Breast epithelium (tissue), 3 donors: ENCODE results near the gene ATP2B2.

Experiments
- POLR2AphosphoS5 ChIP-seq, 3 donors: sonication (generic); formaldehyde crosslinking; IDR thresholded peaks; one replicate each; pipeline ENCODE4 v1.6.1; 2017; ENCODE audit warnings: antibody characterized with exemption in 3 of 3
- TF ChIP-seq, protein P1 (sequence below), 3 donors: fragments of 450-650 bp; IDR thresholded peaks; one replicate each; pipeline ENCODE4 v1.5.1; 2016 to 2017; ENCODE audit warnings: antibody characterized with exemption in 3 of 3, mild to moderate bottlenecking in 3 of 3, moderate library complexity in 3 of 3

DNA sequence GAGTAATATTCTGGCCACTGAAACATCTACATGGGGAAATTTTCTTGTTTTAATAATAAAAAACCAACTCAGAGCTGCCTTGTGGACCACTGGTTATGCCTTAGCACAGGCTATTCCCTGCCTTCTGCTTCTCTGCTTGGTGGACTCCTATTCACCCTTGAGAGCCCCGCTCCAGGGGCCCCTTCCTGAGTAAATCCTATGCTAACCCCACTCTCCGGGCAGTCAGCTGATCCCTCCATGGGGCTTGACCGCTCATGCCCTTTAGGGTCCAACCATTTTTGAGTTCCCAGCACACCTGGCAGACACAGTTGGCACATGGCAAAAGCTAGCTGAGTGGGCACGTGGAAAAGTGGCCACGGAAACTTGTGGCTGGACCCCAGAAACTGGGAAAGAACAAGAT is 38.2 kb downstream of the ATP2B2 start:
- TF ChIP-seq, protein P1, sequence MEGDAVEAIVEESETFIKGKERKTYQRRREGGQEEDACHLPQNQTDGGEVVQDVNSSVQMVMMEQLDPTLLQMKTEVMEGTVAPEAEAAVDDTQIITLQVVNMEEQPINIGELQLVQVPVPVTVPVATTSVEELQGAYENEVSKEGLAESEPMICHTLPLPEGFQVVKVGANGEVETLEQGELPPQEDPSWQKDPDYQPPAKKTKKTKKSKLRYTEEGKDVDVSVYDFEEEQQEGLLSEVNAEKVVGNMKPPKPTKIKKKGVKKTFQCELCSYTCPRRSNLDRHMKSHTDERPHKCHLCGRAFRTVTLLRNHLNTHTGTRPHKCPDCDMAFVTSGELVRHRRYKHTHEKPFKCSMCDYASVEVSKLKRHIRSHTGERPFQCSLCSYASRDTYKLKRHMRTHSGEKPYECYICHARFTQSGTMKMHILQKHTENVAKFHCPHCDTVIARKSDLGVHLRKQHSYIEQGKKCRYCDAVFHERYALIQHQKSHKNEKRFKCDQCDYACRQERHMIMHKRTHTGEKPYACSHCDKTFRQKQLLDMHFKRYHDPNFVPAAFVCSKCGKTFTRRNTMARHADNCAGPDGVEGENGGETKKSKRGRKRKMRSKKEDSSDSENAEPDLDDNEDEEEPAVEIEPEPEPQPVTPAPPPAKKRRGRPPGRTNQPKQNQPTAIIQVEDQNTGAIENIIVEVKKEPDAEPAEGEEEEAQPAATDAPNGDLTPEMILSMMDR (IDR thresholded peaks at IDR 0.05) = no peak
- no peak for TF ChIP-seq POLR2AphosphoS5 (IDR thresholded peaks at IDR 0.05)
